Endodermal cell (in vitro differentiated cells): ENCODE measurements around the gene ZFYVE9. TPM values are rescaled to one million over a fixed set of nuclear protein-coding genes. Genes with fewer than 3 reads are reported as not detected.

Experiments
- DNase-seq: peaks from one replicate; pipeline ENCODE4 v3.0.0-alpha.2; 2017
- H3K27ac ChIP-seq: 2 replicates; pipeline ENCODE4 v1.5.1; 2013; ENCODE audit warnings: mild to moderate bottlenecking, low read depth, low read length, moderate library complexity
- H3K27me3 ChIP-seq: 2 replicates; pipeline ENCODE4 v1.6.1; 2013; ENCODE audit warnings: mild to moderate bottlenecking, low read length, moderate library complexity; ENCODE audit not compliant: insufficient read depth, control insufficient read depth, poor library complexity, severe bottlenecking
- H3K36me3 ChIP-seq: 2 replicates; pipeline ENCODE4 v1.7.0; 2013; ENCODE audit warnings: mild to moderate bottlenecking, low read length, moderate library complexity; ENCODE audit not compliant: control insufficient read depth, insufficient read depth
- H3K4me1 ChIP-seq: one replicate; pipeline ENCODE4 v1.7.0; 2013; ENCODE audit warnings: low read length; ENCODE audit not compliant: control insufficient read depth, insufficient read depth
- H3K4me3 ChIP-seq: 2 replicates; pipeline ENCODE4 v1.5.1; 2013; ENCODE audit warnings: mild to moderate bottlenecking, low read length, moderate library complexity
- H3K9ac ChIP-seq: 2 replicates; pipeline ENCODE4 v1.6.1; 2013; ENCODE audit warnings: mild to moderate bottlenecking, low read length, moderate library complexity; ENCODE audit not compliant: poor library complexity, severe bottlenecking; ENCODE audit errors: extremely low read depth
- H3K9me3 ChIP-seq: 2 replicates; pipeline ENCODE4 v1.6.1; 2013; ENCODE audit warnings: mild to moderate bottlenecking, low read length, moderate library complexity; ENCODE audit not compliant: control insufficient read depth
- H3K27ac Mint-ChIP-seq: 2 replicates; pipeline ENCODE4 v1.8.0; 2020; ENCODE audit warnings: mixed read lengths
- H3K27me3 Mint-ChIP-seq: 2 replicates; pipeline ENCODE4 v1.8.0; 2021; ENCODE audit warnings: mild to moderate bottlenecking, mixed read lengths; ENCODE audit not compliant: insufficient read depth
- H3K36me3 Mint-ChIP-seq: 2 replicates; pipeline ENCODE4 v1.8.0; 2020; ENCODE audit warnings: low read depth, mixed read lengths
- H3K4me1 Mint-ChIP-seq: 2 replicates; pipeline ENCODE4 v1.8.0; 2020; ENCODE audit warnings: mixed read lengths
- H3K4me3 Mint-ChIP-seq: 2 replicates; pipeline ENCODE4 v1.8.0; 2020; ENCODE audit warnings: mild to moderate bottlenecking, moderate library complexity, mixed read lengths
- H3K9me3 Mint-ChIP-seq: 2 replicates; pipeline ENCODE4 v1.8.0; 2020; ENCODE audit warnings: mild to moderate bottlenecking, mixed read lengths
- CTCF ChIP-seq: fragments of 200-600 bp; sonication (generic); conservative IDR thresholded peaks from 2 replicates; pipeline ENCODE4 v1.5.0; 2021; ENCODE audit warnings: antibody characterized with exemption, mild to moderate bottlenecking
- WGBS, 2 experiments: methylation state at CpG; one replicate each; pipeline versions ENCODE4 v1.1.5 to v1.1.7; 2013; ENCODE audit warnings: missing lambda C conversion rate in 2 of 2, mixed read lengths in 1 of 2; ENCODE audit not compliant: insufficient coverage in 1 of 2, insufficient read length in 1 of 2; 5-methylcytosine and 5-hydroxymethylcytosine counted together
- total RNA-seq, 2 donors: library from RNA; stranded (reverse); fragmentation: NEBNext Ultra II Directional in 1 of 2; extraction: Animal tissue kit (Norgen Biotek cat#: 25700) in 1 of 2; gene quantifications; 2 replicates in 1 of 2; 3 replicates in 1 of 2; pipeline ENCODE4 v1.2.1, GENCODE V29; 2021

The ZFYVE9 gene
- total RNA-seq, 2 donors from 2014 or later: 34.3 to 40.5 TPM

- H3K27me3 ChIP-seq: no peaks in the 10 kb centered on the region
- no peaks in the 10 kb centered on the region for H3K9me3 Mint-ChIP-seq
Observed at GRCh38 chr1:52150946-52151345, 9.1 kb downstream of the ZFYVE9 start.

GRCh38 chr1:52152572-52152971 lies 10.7 kb downstream of the ZFYVE9 start:
- Histone ChIP-seq H3K36me3 (no peaks in the 10 kb centered on the region), H3K4me3 (no peak overlapping the region), H3K9me3 (peaks cover 1% of the 10 kb centered on the region), H3K27me3 (no peaks in the 10 kb centered on the region), H3K4me1 (no peaks in the 10 kb centered on the region), H3K9ac (no peak overlapping the region), H3K27ac (no peak overlapping the region)
- TF ChIP-seq CTCF: no peak
- Mint-ChIP-seq H3K27ac (no peak overlapping the region), H3K4me3 (no peak overlapping the region), H3K27me3 (no peaks in the 10 kb centered on the region), H3K4me1 (no peaks in the 10 kb centered on the region), H3K9me3 (peaks cover 5% of the 10 kb centered on the region), H3K36me3 (peaks cover 3% of the 10 kb centered on the region)
- DNase-seq: no peak
- WGBS, 2 experiments: 95 to 100% methylated on average over 2 of the region's 2 CpGs

More at GRCh38 chr1:52150946-52151345, 9.1 kb downstream of the ZFYVE9 start:
- Histone ChIP-seq H3K27ac (no peak overlapping the region), H3K9ac (no peak overlapping the region), H3K9me3 (no peaks in the 10 kb centered on the region), H3K36me3 (no peaks in the 10 kb centered on the region), H3K4me1 (no peaks in the 10 kb centered on the region), H3K4me3 (no peak overlapping the region)
- no peak overlapping the region for H3K27ac Mint-ChIP-seq
- no peak for DNase-seq
- H3K4me1 Mint-ChIP-seq: no peaks in the 10 kb centered on the region
- no peak overlapping the region for H3K4me3 Mint-ChIP-seq
- no peak for TF ChIP-seq CTCF
- WGBS, 2 experiments: 93% methylated on average over 1 of the region's 1 CpG; no CpG with 5 or more reads in 1 of the 2 experiments
- H3K36me3 Mint-ChIP-seq: no peaks in the 10 kb centered on the region
- H3K27me3 Mint-ChIP-seq: no peaks in the 10 kb centered on the region

GRCh38 chr1:52153010-52153409 lies 11.1 kb downstream of the ZFYVE9 start:
- Histone ChIP-seq H3K27ac (no peak overlapping the region), H3K36me3 (no peaks in the 10 kb centered on the region), H3K4me3 (no peak overlapping the region), H3K27me3 (no peaks in the 10 kb centered on the region), H3K9me3 (peaks cover 6% of the 10 kb centered on the region), H3K4me1 (no peaks in the 10 kb centered on the region), H3K9ac (no peak overlapping the region)
- Mint-ChIP-seq H3K27me3 (no peaks in the 10 kb centered on the region), H3K9me3 (peaks cover 9% of the 10 kb centered on the region), H3K36me3 (peaks cover 7% of the 10 kb centered on the region), H3K4me1 (no peaks in the 10 kb centered on the region), H3K4me3 (no peak overlapping the region), H3K27ac (no peak overlapping the region)
- DNase-seq: no peak
- no peak for TF ChIP-seq CTCF
